Measurements from ENCODE around the gene ZNFX1.

- TF ChIP-seq CTCF (IDR thresholded peaks at IDR 0.05) (no peak), POLR2A (IDR thresholded peaks at IDR 0.05) (no peak)
Observed at GRCh38 chr20:49225896-49226295, 52.0 kb downstream of the ZNFX1 start.

Data from body of pancreas (tissue), 4 donors.